B cell (primary cell): ENCODE data around the gene LRRC14B. TPM values are rescaled to one million over a fixed set of nuclear protein-coding genes. Genes with fewer than 3 reads are reported as not detected.
"Not testable (repeated sequence)": the region's sequence is repeated elsewhere in the genome, so short reads cannot be mapped to it uniquely, and the experiment has no call there.

ENCODE experiments used
- ATAC-seq: fragments of 200-7000 bp; cut with Tn5 transposase; one replicate; pipeline ENCODE4 v1.10.0; 2021; ENCODE audit warnings: low read depth, mild to moderate bottlenecking, moderate number of reproducible peaks, moderate library complexity
- CTCF ChIA-PET: fragments of 350-600 bp; sonication (Branson Sonifier 250); formaldehyde crosslinking; loops from one replicate; lab custom pipeline; 2021; ENCODE audit warnings: antibody characterized with exemption, inconsistent platforms; lab: Charles Lee
- POLR2A ChIA-PET: fragments of 350-600 bp; sonication (Branson Sonifier 250); formaldehyde crosslinking; loops from one replicate; lab custom pipeline; 2021; ENCODE audit warnings: antibody characterized with exemption; lab: Charles Lee
- DNase-seq: peaks from one replicate; pipeline ENCODE4 v3.0.0; 2013
- H2AFZ ChIP-seq: 2 replicates; pipeline ENCODE4 v1.6.1; 2012; ENCODE audit warnings: mild to moderate bottlenecking, low read depth, low read length; ENCODE audit not compliant: insufficient read depth, poor library complexity, severe bottlenecking
- H3K27ac ChIP-seq, 2 donors: 1 replicate in 1 of 2; 2 replicates in 1 of 2; pipeline ENCODE4 v1.5.1; 2012 to 2013; ENCODE audit warnings: low read length in 2 of 2, mild to moderate bottlenecking in 2 of 2, moderate library complexity in 1 of 2
- H3K27me3 ChIP-seq, 4 experiments: fragments of 200-600 bp in 1 of 4; sonication (generic) in 1 of 4; replicated peaks in 1 of 4; 1 replicate in 2 of 4; 2 replicates in 2 of 4; pipeline versions ENCODE4 v1.6.1 to v1.7.0; 2013 to 2016; ENCODE audit warnings: low read length in 3 of 4, mild to moderate bottlenecking in 2 of 4, mixed read lengths in 1 of 4, moderate library complexity in 1 of 4; ENCODE audit not compliant: insufficient read depth in 4 of 4, control insufficient read depth in 3 of 4; ENCODE audit errors: control extremely low read depth in 1 of 4
- H3K36me3 ChIP-seq, 2 experiments: replicated peaks in 1 of 2; 1 replicate in 1 of 2; 2 replicates in 1 of 2; pipeline versions ENCODE4 v1.6.1 to v1.7.1; 2013; ENCODE audit warnings: low read length in 1 of 2; ENCODE audit not compliant: insufficient read depth in 2 of 2, control insufficient read depth in 1 of 2; ENCODE audit errors: control extremely low read depth in 1 of 2, extremely low read depth in 1 of 2
- H3K4me1 ChIP-seq, 2 donors: fragments of 200-600 bp in 1 of 2; sonication (generic) in 1 of 2; 1 replicate in 1 of 2; 2 replicates in 1 of 2; pipeline versions ENCODE4 v1.5.1 to v1.6.1; 2013 to 2017; ENCODE audit warnings: low read length in 2 of 2; ENCODE audit not compliant: control insufficient read depth in 2 of 2, insufficient read depth in 2 of 2
- H3K4me2 ChIP-seq: replicated peaks from 2 replicates; pipeline ENCODE3; 2012; ENCODE audit warnings: mild to moderate bottlenecking, low read depth, low read length; ENCODE audit not compliant: poor library complexity, severe bottlenecking
- H3K4me3 ChIP-seq, 5 experiments: fragments of 200-600 bp in 1 of 5; sonication (generic) in 1 of 5; 1 replicate in 3 of 5; 2 replicates in 2 of 5; pipeline versions ENCODE4 v1.5.1 to v1.7.0; 2011 to 2016; ENCODE audit warnings: low read length in 4 of 5, mild to moderate bottlenecking in 4 of 5, low read depth in 2 of 5, control low read depth in 1 of 5, moderate library complexity in 1 of 5; ENCODE audit not compliant: insufficient read depth in 1 of 5; ENCODE audit errors: control extremely low read depth in 1 of 5, extremely low read depth in 1 of 5
- H3K79me2 ChIP-seq: fragments of 200-600 bp; sonication (generic); one replicate; pipeline ENCODE4 v1.6.0; 2016; ENCODE audit warnings: low read length; ENCODE audit not compliant: control insufficient read depth, insufficient read depth
- H3K9ac ChIP-seq: fragments of 200-600 bp; sonication (generic); 2 replicates; pipeline ENCODE4 v1.6.1; 2017; ENCODE audit warnings: mild to moderate bottlenecking, low read length, moderate library complexity
- H3K9me3 ChIP-seq, 3 donors: one replicate each; pipeline versions ENCODE4 v1.6.1 to v1.7.1; 2013; ENCODE audit warnings: low read length in 2 of 3; ENCODE audit not compliant: control insufficient read depth in 2 of 3, insufficient read depth in 1 of 3; ENCODE audit errors: control extremely low read depth in 1 of 3
- H4K20me1 ChIP-seq: 2 replicates; pipeline ENCODE4 v1.6.0; 2012; ENCODE audit warnings: mild to moderate bottlenecking, low read length; ENCODE audit not compliant: insufficient read depth, control insufficient read depth, poor library complexity, severe bottlenecking
- H3K27ac Mint-ChIP-seq: one replicate; pipeline ENCODE4 v1.8.0; 2021; ENCODE audit warnings: mixed read lengths
- H3K27me3 Mint-ChIP-seq: one replicate; pipeline ENCODE4 v1.8.0; 2021; ENCODE audit warnings: mixed read lengths
- H3K4me1 Mint-ChIP-seq: one replicate; pipeline ENCODE4 v1.8.0; 2021; ENCODE audit warnings: mixed read lengths
- H3K4me3 Mint-ChIP-seq: one replicate; pipeline ENCODE4 v1.8.0; 2021; ENCODE audit warnings: mixed read lengths
- H3K9me3 Mint-ChIP-seq: one replicate; pipeline ENCODE4 v1.8.0; 2022; ENCODE audit warnings: mixed read lengths; ENCODE audit not compliant: insufficient read depth
- WGBS: methylation state at CpG from one replicate; pipeline ENCODE4 v1.1.5; 2013; ENCODE audit warnings: missing lambda C conversion rate; ENCODE audit not compliant: insufficient coverage; 5-methylcytosine and 5-hydroxymethylcytosine counted together
- intact Hi-C: fragments of 100-400 bp; cut with micrococcal nuclease; formaldehyde crosslinking; loops from one replicate; pipeline ENCODE4 v1.10.0; 2022
- polyA plus RNA-seq: library from polyadenylated mRNA; depleted of rRNA; stranded (reverse); fragments of >200 nt; gene quantifications from 2 replicates; pipeline ENCODE4 v1.2.3, GENCODE V29; 2012
- total RNA-seq, 2 donors: library from RNA; stranded (reverse); fragments of 120-200 nt in 1 of 2; gene quantifications; 1 replicate in 1 of 2; 2 replicates in 1 of 2; pipeline versions ENCODE4 v1.2.3 to v1.2.4, GENCODE V29; 2013 to 2022

LRRC14B gene
- total and polyA plus RNA-seq, 2 donors (not counting 1 experiment from before 2014, with no cell fraction given): 0.06 TPM; not detected in 1

GRCh38 chr5:240550-240949 is 49.3 kb downstream of the LRRC14B start:
- H3K27ac Mint-ChIP-seq, H3K9me3 ChIP-seq, ATAC-seq, H3K9me3 Mint-ChIP-seq, H4K20me1 ChIP-seq, H3K79me2 ChIP-seq, intact Hi-C loops, DNase-seq, H2AFZ ChIP-seq, H3K4me1 Mint-ChIP-seq, H3K27ac ChIP-seq, CTCF ChIA-PET, H3K4me2 ChIP-seq, H3K27me3 ChIP-seq, H3K9ac ChIP-seq, POLR2A ChIA-PET, H3K4me3 ChIP-seq, H3K4me3 Mint-ChIP-seq, H3K27me3 Mint-ChIP-seq, H3K4me1 ChIP-seq: not testable (repeated sequence)
- WGBS: 100% methylated on average over 1 of the region's 7 CpGs
- H3K36me3 ChIP-seq: peaks cover 9 to 36% of the 10 kb centered on the region in 2 experiments

GRCh38 chr5:241045-241669 is 49.9 kb downstream of the LRRC14B start:
- H3K9ac ChIP-seq, H2AFZ ChIP-seq, H3K79me2 ChIP-seq, H3K9me3 ChIP-seq, H4K20me1 ChIP-seq, CTCF ChIA-PET, H3K4me2 ChIP-seq, POLR2A ChIA-PET, H3K4me3 ChIP-seq, H3K4me1 ChIP-seq, H3K27ac ChIP-seq, H3K27ac Mint-ChIP-seq, H3K4me3 Mint-ChIP-seq, H3K9me3 Mint-ChIP-seq, H3K27me3 ChIP-seq, DNase-seq, H3K4me1 Mint-ChIP-seq, intact Hi-C loops, ATAC-seq, H3K27me3 Mint-ChIP-seq: not testable (repeated sequence)
- peaks cover 9 to 35% of the 10 kb centered on the region in 2 experiments for H3K36me3 ChIP-seq
- WGBS: 97% methylated on average over 11 of the region's 13 CpGs

- H3K9me3 ChIP-seq, H2AFZ ChIP-seq, H3K9me3 Mint-ChIP-seq, H4K20me1 ChIP-seq, H3K4me1 Mint-ChIP-seq, H3K4me3 ChIP-seq, H3K4me1 ChIP-seq, H3K9ac ChIP-seq, H3K27ac ChIP-seq, intact Hi-C loops, ATAC-seq, H3K27me3 ChIP-seq, H3K27ac Mint-ChIP-seq, H3K4me2 ChIP-seq, H3K27me3 Mint-ChIP-seq, POLR2A ChIA-PET, DNase-seq, H3K4me3 Mint-ChIP-seq, H3K79me2 ChIP-seq: not testable (repeated sequence)
- 26% methylated on average over 7 of the region's 12 CpGs for WGBS
- CTCF ChIA-PET: interaction anchor here (1.1 kb wide), 1 partner anchor 55 kb away, joined by 3 read pairs; no protein-coding TSS in a partner anchor
- H3K36me3 ChIP-seq: peaks cover 9 to 42% of the 10 kb centered on the region in 2 experiments
Observed at GRCh38 chr5:243683-244367, 52.5 kb downstream of the LRRC14B start.

GRCh38 chr5:245717-246116 is 54.4 kb downstream of the LRRC14B start:
- H3K4me1 ChIP-seq, POLR2A ChIA-PET, H3K4me1 Mint-ChIP-seq, H3K9me3 Mint-ChIP-seq, H3K4me2 ChIP-seq, intact Hi-C loops, CTCF ChIA-PET, H3K4me3 ChIP-seq, H4K20me1 ChIP-seq, H3K79me2 ChIP-seq, DNase-seq, H3K27me3 ChIP-seq, H2AFZ ChIP-seq, H3K27ac Mint-ChIP-seq, ATAC-seq, H3K27me3 Mint-ChIP-seq, H3K9me3 ChIP-seq, H3K9ac ChIP-seq, H3K4me3 Mint-ChIP-seq, H3K27ac ChIP-seq: not testable (repeated sequence)
- H3K36me3 ChIP-seq: peaks cover 6 to 40% of the 10 kb centered on the region in 2 experiments
- 100% methylated on average over 2 of the region's 5 CpGs for WGBS
